IMR-90 (cell line): ENCODE data around the gene TBC1D16. TPM values are rescaled to one million over a fixed set of nuclear protein-coding genes. Genes with fewer than 3 reads are reported as not detected.

ENCODE experiments used
- ATAC-seq: fragments of 200-7000 bp; cut with Tn5 transposase; 2 replicates; pipeline ENCODE4 v1.9.1; 2020; ENCODE audit warnings: low read depth, mild to moderate bottlenecking, moderate library complexity
- Bru-seq: library from RNA; stranded (reverse); fragments of 400-500 nt; gene quantifications from one replicate; lab custom pipeline; 2021; lab: Mats Ljungman, UMichigan
- BruChase-seq, 2 experiments: library from RNA; stranded (reverse); fragments of 400-500 nt; gene quantifications; one replicate each; lab custom pipeline; 2021; lab: Mats Ljungman, UMichigan
- BruUV-seq: library from RNA; stranded (reverse); fragments of 400-500 nt; replicated peaks from 2 replicates; lab custom pipeline; 2021; lab: Mats Ljungman, UMichigan
- CTCF ChIA-PET: fragments of 300-600 bp; formaldehyde crosslinking; extraction: SDS; loops from one replicate; lab custom pipeline; 2021; ENCODE audit warnings: antibody characterized with exemption; lab: Yijun Ruan, JAX
- POLR2A ChIA-PET: fragments of 300-600 bp; sonication (Branson Sonifier 250); formaldehyde crosslinking; loops from one replicate; lab custom pipeline; 2022; ENCODE audit warnings: antibody characterized with exemption; ENCODE audit not compliant: unreplicated experiment; lab: Charles Lee
- DNase-seq: peaks from one replicate; pipeline ENCODE4 v3.0.0; 2013
- H2AFZ ChIP-seq: replicated peaks from 2 replicates; pipeline ENCODE3; 2013; ENCODE audit warnings: low read length, mild to moderate bottlenecking; ENCODE audit not compliant: poor library complexity
- H2AK5ac ChIP-seq: 2 replicates; pipeline ENCODE4 v1.6.1; 2013; ENCODE audit warnings: low read depth, low read length, inconsistent platforms
- H2AK9ac ChIP-seq: replicated peaks from 2 replicates; pipeline ENCODE3; 2013; ENCODE audit warnings: mild to moderate bottlenecking, low read depth, low read length, moderate library complexity; ENCODE audit not compliant: poor library complexity
- H2BK120ac ChIP-seq: 2 replicates; pipeline ENCODE4 v1.6.1; 2013; ENCODE audit warnings: low read depth, low read length, inconsistent platforms
- H2BK15ac ChIP-seq: 3 replicates; pipeline ENCODE4 v1.6.1; 2013; ENCODE audit warnings: low read depth, low read length, inconsistent platforms
- H2BK20ac ChIP-seq: 2 replicates; pipeline ENCODE4 v1.6.1; 2013; ENCODE audit warnings: low read depth, mild to moderate bottlenecking, inconsistent platforms, low read length, moderate library complexity
- H2BK5ac ChIP-seq: 2 replicates; pipeline ENCODE4 v1.6.1; 2013; ENCODE audit warnings: mild to moderate bottlenecking, low read depth, low read length, inconsistent platforms; ENCODE audit not compliant: poor library complexity, severe bottlenecking
- H3K14ac ChIP-seq: replicated peaks from 2 replicates; pipeline ENCODE4 v1.6.1; 2013; ENCODE audit warnings: low read depth, low read length, inconsistent platforms
- H3K18ac ChIP-seq: 2 replicates; pipeline ENCODE4 v1.6.1; 2013; ENCODE audit warnings: low read depth, low read length, control low read depth
- H3K23ac ChIP-seq: 2 replicates; pipeline ENCODE4 v1.6.1; 2013; ENCODE audit warnings: low read depth, low read length, inconsistent platforms
- H3K27ac ChIP-seq: 2 replicates; pipeline ENCODE4 v1.5.1; 2013; ENCODE audit warnings: mild to moderate bottlenecking, control low read depth, low read length; ENCODE audit not compliant: insufficient read depth
- H3K27me3 ChIP-seq: 2 replicates; pipeline ENCODE4 v1.6.1; 2013; ENCODE audit warnings: low read length; ENCODE audit not compliant: control insufficient read depth, insufficient read depth
- H3K36me3 ChIP-seq: 2 replicates; pipeline ENCODE4 v1.6.1; 2013; ENCODE audit warnings: low read length, mixed read lengths; ENCODE audit not compliant: control insufficient read depth, insufficient read depth
- H3K4ac ChIP-seq: 2 replicates; pipeline ENCODE4 v1.6.1; 2013; ENCODE audit warnings: low read depth, low read length, inconsistent platforms
- H3K4me1 ChIP-seq: 2 replicates; pipeline ENCODE4 v1.6.1; 2013; ENCODE audit warnings: low read length, mixed read lengths; ENCODE audit not compliant: control insufficient read depth, insufficient read depth
- H3K4me2 ChIP-seq: 2 replicates; pipeline ENCODE4 v1.6.1; 2013; ENCODE audit warnings: low read depth, mild to moderate bottlenecking, control low read depth, low read length, moderate library complexity
- H3K4me3 ChIP-seq: 2 replicates; pipeline ENCODE4 v1.5.1; 2013; ENCODE audit warnings: low read depth, mild to moderate bottlenecking, control low read depth, low read length, moderate library complexity; ENCODE audit not compliant: insufficient read depth
- H3K56ac ChIP-seq: 2 replicates; pipeline ENCODE4 v1.6.1; 2013; ENCODE audit warnings: low read length, inconsistent platforms; ENCODE audit not compliant: insufficient read depth; ENCODE audit errors: extremely low read depth
- H3K79me1 ChIP-seq, 2 experiments: 2 replicates each; pipeline ENCODE4 v1.6.1; 2013; ENCODE audit warnings: low read length in 2 of 2, inconsistent platforms in 1 of 2, low read depth in 1 of 2
- H3K9ac ChIP-seq: 2 replicates; pipeline ENCODE4 v1.6.1; 2013; ENCODE audit warnings: low read depth, low read length, control low read depth
- H3K9me1 ChIP-seq: 2 replicates; pipeline ENCODE4 v1.6.1; 2013; ENCODE audit warnings: low read length, inconsistent platforms; ENCODE audit not compliant: insufficient read depth
- H3K9me3 ChIP-seq: 2 replicates; pipeline ENCODE4 v1.6.1; 2013; ENCODE audit warnings: low read length; ENCODE audit not compliant: control insufficient read depth, insufficient read depth
- H4K20me1 ChIP-seq: 2 replicates; pipeline ENCODE4 v1.6.1; 2013; ENCODE audit warnings: low read length, inconsistent platforms; ENCODE audit not compliant: insufficient read depth
- H4K5ac ChIP-seq: 2 replicates; pipeline ENCODE4 v1.6.1; 2013; ENCODE audit warnings: mild to moderate bottlenecking, low read depth, low read length, control low read depth
- H4K8ac ChIP-seq, 2 experiments: 2 replicates each; pipeline ENCODE4 v1.6.1; 2013; ENCODE audit warnings: low read depth in 2 of 2, low read length in 2 of 2, control low read depth in 1 of 2, inconsistent platforms in 1 of 2
- H4K91ac ChIP-seq: 2 replicates; pipeline ENCODE4 v1.6.1; 2013; ENCODE audit warnings: low read depth, low read length, inconsistent platforms; ENCODE audit not compliant: insufficient read depth
- MAZ ChIP-seq: IDR thresholded peaks from 2 replicates; pipeline ENCODE4 v1.6.1; 2012; ENCODE audit warnings: low read depth, mild to moderate bottlenecking, low read length, improper control_type of control experiment, moderate library complexity, borderline replicate concordance
- SMC3 ChIP-seq: fragments of 150-350 bp; IDR thresholded peaks from 2 replicates; pipeline ENCODE4 v1.6.1; 2016; ENCODE audit warnings: low read depth, mild to moderate bottlenecking, antibody characterized with exemption, low read length, moderate library complexity
- WGBS, 2 experiments: methylation state at CpG; one replicate each; pipeline versions ENCODE4 v1.1.5 to v1.1.7; 2013; ENCODE audit warnings: missing lambda C conversion rate in 2 of 2; ENCODE audit not compliant: insufficient read length in 1 of 2; ENCODE audit errors: extremely low coverage in 2 of 2; 5-methylcytosine and 5-hydroxymethylcytosine counted together
- dilution Hi-C: fragments of 300-500 bp; cut with HindIII; formaldehyde crosslinking; loops from one replicate; pipeline ENCODE4 v1.14.3; 2018; ENCODE audit warnings: low sequenced_read_pairs; ENCODE audit not compliant: unreplicated experiment
- in situ Hi-C: fragments of 300-500 bp; cut with MboI; formaldehyde crosslinking; loops from 3 replicates; pipeline ENCODE4 v1.14.3; 2019; ENCODE audit warnings: low sequenced_read_pairs, inconsistent platforms, mixed read lengths
- intact Hi-C: fragments of 100-400 bp; cut with micrococcal nuclease; formaldehyde crosslinking; loops from 2 replicates; pipeline ENCODE4 v1.10.0; 2022
- long read RNA-seq: library from polyadenylated mRNA; unstranded; transcript quantifications from one replicate; pipeline ENCODE4 v2.0.0, GENCODE V29; 2021; ENCODE audit not compliant: unreplicated experiment
- polyA plus RNA-seq, 3 experiments: library from polyadenylated mRNA; depleted of rRNA; stranded (reverse); fragments of >200 nt; gene quantifications; 2 replicates each; pipeline ENCODE4 v1.2.3, GENCODE V29; 2012; ENCODE audit warnings: low replicate concordance in 1 of 3
- total RNA-seq: library from RNA; depleted of rRNA; stranded (reverse); fragments of >200 nt; gene quantifications from 2 replicates; pipeline ENCODE4 v1.2.3, GENCODE V29; 2012; rRNA removed

Gene TBC1D16, protein sequence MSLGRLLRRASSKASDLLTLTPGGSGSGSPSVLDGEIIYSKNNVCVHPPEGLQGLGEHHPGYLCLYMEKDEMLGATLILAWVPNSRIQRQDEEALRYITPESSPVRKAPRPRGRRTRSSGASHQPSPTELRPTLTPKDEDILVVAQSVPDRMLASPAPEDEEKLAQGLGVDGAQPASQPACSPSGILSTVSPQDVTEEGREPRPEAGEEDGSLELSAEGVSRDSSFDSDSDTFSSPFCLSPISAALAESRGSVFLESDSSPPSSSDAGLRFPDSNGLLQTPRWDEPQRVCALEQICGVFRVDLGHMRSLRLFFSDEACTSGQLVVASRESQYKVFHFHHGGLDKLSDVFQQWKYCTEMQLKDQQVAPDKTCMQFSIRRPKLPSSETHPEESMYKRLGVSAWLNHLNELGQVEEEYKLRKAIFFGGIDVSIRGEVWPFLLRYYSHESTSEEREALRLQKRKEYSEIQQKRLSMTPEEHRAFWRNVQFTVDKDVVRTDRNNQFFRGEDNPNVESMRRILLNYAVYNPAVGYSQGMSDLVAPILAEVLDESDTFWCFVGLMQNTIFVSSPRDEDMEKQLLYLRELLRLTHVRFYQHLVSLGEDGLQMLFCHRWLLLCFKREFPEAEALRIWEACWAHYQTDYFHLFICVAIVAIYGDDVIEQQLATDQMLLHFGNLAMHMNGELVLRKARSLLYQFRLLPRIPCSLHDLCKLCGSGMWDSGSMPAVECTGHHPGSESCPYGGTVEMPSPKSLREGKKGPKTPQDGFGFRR
- total RNA-seq (14.4 and 16.7 TPM in 2 replicates), polyA plus RNA-seq (2012; rRNA removed) (9.2 and 10.1 TPM in 2 replicates), Bru-seq, nascent RNA (percentile 66 among the genes with signal in this experiment), BruChase-seq, experiment 1, labeled RNA remaining after a 6-hour chase (percentile 78 among the genes with signal in this experiment), BruChase-seq, experiment 2, labeled RNA remaining after a 2-hour chase (percentile 73 among the genes with signal in this experiment)
- polyA plus RNA-seq (2012; cell fraction: cytosol; rRNA removed), result 6.3 and 8.7 TPM in 2 replicates
- 14.0 and 18.3 TPM in 2 replicates for polyA plus RNA-seq (2012; cell fraction: nucleus; rRNA removed; ENCODE audit: low replicate concordance)
- long read RNA-seq, full-length matches to known transcripts, result 1 of 34 reads
- long read RNA-seq, partial matches to known transcripts, result 7 of 34 reads
- long read RNA-seq, other reads (novel, unspliced or antisense), result 26 of 34 reads

DNA sequence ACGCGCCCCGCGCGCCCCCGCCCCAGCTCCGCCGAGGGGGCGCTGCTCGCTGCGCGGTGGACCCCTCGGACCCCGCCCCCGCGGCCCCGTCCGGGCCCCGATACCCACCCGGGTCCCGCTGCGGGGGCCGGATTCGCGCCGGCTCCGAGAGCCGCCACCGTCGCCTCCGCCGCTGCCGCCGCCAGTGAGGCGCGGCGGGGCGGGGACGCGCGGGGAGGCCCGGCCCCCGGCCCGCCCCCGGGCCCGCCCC is at the start of gene TBC1D16:
TSS of gene TBC1D16 (minus strand) at position 186 of the 250 bp plus-strand sequence. CDS start 22,325 bp downstream, outside the sequence.
- Histone ChIP-seq H4K20me1 (peaks cover 37% of the 10 kb centered on the region), H3K4me3 (peak within 1 kb of the TSS; percentile 79), H3K14ac (peak within 1 kb of the TSS; percentile 73), H3K79me1 (peaks cover 36 to 51% of the 10 kb centered on the region in 2 experiments), H3K27ac (peak within 1 kb of the TSS; percentile 97), H3K4ac (peak within 1 kb of the TSS; percentile 88), H3K27me3 (no peaks in the 10 kb centered on the region), H2AFZ (peak within 1 kb of the TSS; percentile 99), H3K9me3 (no peaks in the 10 kb centered on the region), H4K8ac (peak within 1 kb of the TSS; percentile 22 to 88), H3K36me3 (peaks cover 2% of the 10 kb centered on the region; the same call in 1 of the 2 replicates), H2BK15ac (no peak within 1 kb of the TSS), H3K4me2 (peak within 1 kb of the TSS; percentile 99), H2BK120ac (no peak within 1 kb of the TSS), H3K4me1 (no peaks in the 10 kb centered on the region; the same call in 1 of the 2 replicates), H3K23ac (peak within 1 kb of the TSS; percentile 53; the same call in 1 of the 2 replicates), H3K9ac (peak within 1 kb of the TSS; percentile 97), H3K9me1 (peaks cover 11% of the 10 kb centered on the region), H2AK9ac (peak within 1 kb of the TSS; percentile 92), H3K56ac (peak within 1 kb of the TSS; percentile 42), H2BK5ac (peak within 1 kb of the TSS; percentile 80), H3K18ac (peak within 1 kb of the TSS; percentile 86; the same call in 1 of the 2 replicates), H4K91ac (peak within 1 kb of the TSS; percentile 74; the same call in 1 of the 2 replicates), H4K5ac (peak within 1 kb of the TSS; percentile 81), H2AK5ac (peak within 1 kb of the TSS; percentile 61; the same call in 1 of the 2 replicates), H2BK20ac (no peak within 1 kb of the TSS)
- ATAC-seq (no peak), DNase-seq (no peak)
- dilution Hi-C loops (no loop called here), intact Hi-C loops (no loop called here), in situ Hi-C loops (no loop called here)
- POLR2A ChIA-PET, result no interaction called here
- CTCF ChIA-PET, result interaction anchor here (0.7 kb wide), 1 partner anchor 257 kb away, joined by 5 read pairs; the partner anchor contains the start of gene CBX2
- WGBS, 2 experiments, result 1% methylated on average over 16 of the region's 46 CpGs; no CpG with 5 or more reads in 1 of the 2 experiments
- BruUV-seq, result no TSS peak
- TF ChIP-seq MAZ (peak; percentile 40; the same call in 1 of the 2 replicates), SMC3 (no peak)
